ENCODE data around the gene SPANXA2. TPM values are rescaled to one million over a fixed set of nuclear protein-coding genes. Genes with fewer than 3 reads are reported as not detected.

The SPANXA2 gene
- total and polyA plus RNA-seq, 7 donors: not detected

DNA sequence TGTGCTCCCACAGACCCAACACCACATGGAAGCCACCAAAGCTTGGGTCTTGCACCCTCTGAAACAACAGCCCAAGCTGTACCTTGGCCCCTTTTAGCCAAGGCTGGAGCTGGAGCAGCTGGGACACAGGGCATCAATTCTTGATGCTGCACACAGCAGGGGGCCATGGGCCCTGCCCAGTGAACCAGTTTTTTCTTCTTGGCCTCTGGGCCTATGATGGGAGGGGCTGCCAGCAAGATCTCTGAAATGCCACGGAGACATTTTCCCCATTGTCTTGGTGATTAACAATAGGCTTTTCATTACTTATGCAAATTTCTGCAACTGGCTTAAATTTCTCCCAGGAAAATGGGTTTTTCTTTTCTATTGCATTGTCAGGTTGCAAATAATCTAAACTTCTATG lies 49.0 kb downstream of the SPANXA2 start:
- Histone ChIP-seq H3K4me3 (no peak overlapping the region), H3K27me3 (no peaks in the 10 kb centered on the region), H3K36me3 (no peaks in the 10 kb centered on the region), H3K27ac (no peak overlapping the region), H3K9me3 (no peaks in the 10 kb centered on the region), H3K4me1 (no peaks in the 10 kb centered on the region)
- WGBS, 2 donors: 53 to 55% methylated on average over 1 of the region's 1 CpG
- DNase-seq: no peak
- TF ChIP-seq POLR2AphosphoS5 (IDR thresholded peaks at IDR 0.05) (no peak), EP300 (IDR thresholded peaks at IDR 0.05) (no peak), CTCF (IDR thresholded peaks at IDR 0.05) (no peak), POLR2A (IDR thresholded peaks at IDR 0.05) (no peak)
- intact Hi-C loops (cut with DNase I): no loop called here

Other genes with a start within 250 kb of the SPANXA2 start
- not detected for gene SPANXA1, start 5.0 kb upstream of the SPANXA2 start, total RNA-seq
- gene SPANXA1, start 5.0 kb upstream of the SPANXA2 start, polyA plus RNA-seq: not detected
- not detected for gene SPANXD, start 109.0 kb downstream of the SPANXA2 start, total RNA-seq
- not detected for gene SPANXD, start 109.0 kb downstream of the SPANXA2 start, polyA plus RNA-seq
- not detected for gene MAGEC3, start 248.6 kb downstream of the SPANXA2 start, total RNA-seq
- not detected for gene MAGEC3, start 248.6 kb downstream of the SPANXA2 start, polyA plus RNA-seq